K562 (cell line): Measurements from ENCODE around the gene TRMT44.

ENCODE experiments used
- CBX5 ChIP-seq: IDR thresholded peaks from 2 replicates; pipeline ENCODE4 v1.6.1; 2014; ENCODE audit warnings: low read depth, borderline replicate concordance
- CEBPB ChIP-seq: fragments of 450-650 bp; IDR thresholded peaks from 2 replicates; pipeline ENCODE4 v1.6.1; 2016; ENCODE audit warnings: missing genetic modification characterization, missing compliant biosample characterization
- KDM5B ChIP-seq: fragments of 200-600 bp; sonication (generic); IDR thresholded peaks from 2 replicates; pipeline ENCODE4 v1.6.1; 2012; ENCODE audit warnings: low read depth, mild to moderate bottlenecking, moderate library complexity, low read length, control low read depth, inconsistent platforms; ENCODE audit not compliant: insufficient replicate concordance
- LARP7 ChIP-seq: fragments of 450-650 bp; IDR thresholded peaks from 2 replicates; pipeline ENCODE4 v1.6.1; 2016
- MXI1 ChIP-seq: IDR thresholded peaks from 2 replicates; pipeline ENCODE4 v1.6.1; 2011; ENCODE audit warnings: low read depth, mild to moderate bottlenecking, improper control_type of control experiment, low read length
- NR2C2 ChIP-seq, 2 experiments: fragments of 200-800 bp in 1 of 2; sonication (Bioruptor generic) in 1 of 2; sonication (generic) in 1 of 2; formaldehyde crosslinking in 1 of 2; IDR thresholded peaks; 2 replicates each; pipeline versions ENCODE4 v1.6.1 to v1.8.0; 2016 to 2022; ENCODE audit warnings: mild to moderate bottlenecking in 1 of 2, missing compliant biosample characterization in 1 of 2, missing genetic modification characterization in 1 of 2, missing genetic modification reagents in 1 of 2
- RNF2 ChIP-seq: sonication (generic); IDR thresholded peaks from 2 replicates; pipeline ENCODE4 v1.6.1; 2016
- SIRT6 ChIP-seq: IDR thresholded peaks from one replicate; pipeline ENCODE4 v1.6.1; 2012; ENCODE audit warnings: low read depth, mild to moderate bottlenecking, control low read depth, inconsistent platforms, low read length, moderate library complexity
- TRIM24 ChIP-seq, 2 experiments: fragments of 450-650 bp; IDR thresholded peaks; 2 replicates each; pipeline ENCODE4 v1.6.1; 2016
- YY1 ChIP-seq, 3 experiments: IDR thresholded peaks; 2 replicates each; pipeline ENCODE4 v1.6.1; 2011; ENCODE audit warnings: low read length in 2 of 3, mild to moderate bottlenecking in 2 of 3, moderate library complexity in 2 of 3, borderline replicate concordance in 1 of 3, control low read depth in 1 of 3, low read depth in 1 of 3; ENCODE audit not compliant: insufficient read depth in 3 of 3, insufficient replicate concordance in 2 of 3, control insufficient read depth in 1 of 3, insufficient read length in 1 of 3; ENCODE audit errors: extremely low read depth in 1 of 3
- ZNF175 ChIP-seq: fragments of 200-800 bp; sonication (Bioruptor generic); IDR thresholded peaks from 2 replicates; pipeline ENCODE4 v1.6.1; 2016; ENCODE audit warnings: low read depth, mild to moderate bottlenecking, missing genetic modification characterization, missing compliant biosample characterization
- TF ChIP-seq, protein P1 (sequence below), 2 experiments: fragments of 450-650 bp; IDR thresholded peaks; 2 replicates each; pipeline ENCODE4 v1.6.1; 2016; ENCODE audit warnings: mild to moderate bottlenecking in 2 of 2, borderline replicate concordance in 1 of 2, low read depth in 1 of 2, moderate library complexity in 1 of 2
- TF ChIP-seq, protein P2 (sequence below), 3 experiments: IDR thresholded peaks in 2 of 3; conservative IDR thresholded peaks in 1 of 3; 2 replicates each; pipeline ENCODE4 v1.5.1; 2011 to 2012; ENCODE audit warnings: low read length in 3 of 3, mild to moderate bottlenecking in 3 of 3, control low read depth in 2 of 3, improper control_type of control experiment in 1 of 3, inconsistent platforms in 1 of 3, low read depth in 1 of 3, mixed read lengths in 1 of 3, moderate library complexity in 1 of 3; ENCODE audit not compliant: insufficient read depth in 2 of 3

DNA sequence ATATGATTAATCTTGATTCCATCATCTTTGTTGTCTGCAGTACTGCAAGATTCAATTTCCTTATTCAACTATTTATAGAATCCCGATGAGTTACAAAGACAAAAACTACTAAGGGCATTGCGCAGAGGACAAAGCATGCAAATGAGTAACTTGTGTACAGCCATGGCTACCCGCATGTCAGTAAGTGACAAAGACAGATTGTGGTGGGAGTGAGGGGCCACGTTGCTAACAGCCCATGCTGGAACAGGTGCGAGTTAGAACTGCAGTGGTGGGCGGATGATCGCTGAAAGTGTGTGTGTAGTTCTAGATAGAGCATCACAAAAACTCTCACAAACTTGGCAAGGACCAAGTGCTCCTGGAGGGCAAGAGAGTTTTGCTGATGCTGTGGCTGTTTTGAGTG is 49.5 kb upstream of the TRMT44 start:
- TF ChIP-seq, protein P1, sequence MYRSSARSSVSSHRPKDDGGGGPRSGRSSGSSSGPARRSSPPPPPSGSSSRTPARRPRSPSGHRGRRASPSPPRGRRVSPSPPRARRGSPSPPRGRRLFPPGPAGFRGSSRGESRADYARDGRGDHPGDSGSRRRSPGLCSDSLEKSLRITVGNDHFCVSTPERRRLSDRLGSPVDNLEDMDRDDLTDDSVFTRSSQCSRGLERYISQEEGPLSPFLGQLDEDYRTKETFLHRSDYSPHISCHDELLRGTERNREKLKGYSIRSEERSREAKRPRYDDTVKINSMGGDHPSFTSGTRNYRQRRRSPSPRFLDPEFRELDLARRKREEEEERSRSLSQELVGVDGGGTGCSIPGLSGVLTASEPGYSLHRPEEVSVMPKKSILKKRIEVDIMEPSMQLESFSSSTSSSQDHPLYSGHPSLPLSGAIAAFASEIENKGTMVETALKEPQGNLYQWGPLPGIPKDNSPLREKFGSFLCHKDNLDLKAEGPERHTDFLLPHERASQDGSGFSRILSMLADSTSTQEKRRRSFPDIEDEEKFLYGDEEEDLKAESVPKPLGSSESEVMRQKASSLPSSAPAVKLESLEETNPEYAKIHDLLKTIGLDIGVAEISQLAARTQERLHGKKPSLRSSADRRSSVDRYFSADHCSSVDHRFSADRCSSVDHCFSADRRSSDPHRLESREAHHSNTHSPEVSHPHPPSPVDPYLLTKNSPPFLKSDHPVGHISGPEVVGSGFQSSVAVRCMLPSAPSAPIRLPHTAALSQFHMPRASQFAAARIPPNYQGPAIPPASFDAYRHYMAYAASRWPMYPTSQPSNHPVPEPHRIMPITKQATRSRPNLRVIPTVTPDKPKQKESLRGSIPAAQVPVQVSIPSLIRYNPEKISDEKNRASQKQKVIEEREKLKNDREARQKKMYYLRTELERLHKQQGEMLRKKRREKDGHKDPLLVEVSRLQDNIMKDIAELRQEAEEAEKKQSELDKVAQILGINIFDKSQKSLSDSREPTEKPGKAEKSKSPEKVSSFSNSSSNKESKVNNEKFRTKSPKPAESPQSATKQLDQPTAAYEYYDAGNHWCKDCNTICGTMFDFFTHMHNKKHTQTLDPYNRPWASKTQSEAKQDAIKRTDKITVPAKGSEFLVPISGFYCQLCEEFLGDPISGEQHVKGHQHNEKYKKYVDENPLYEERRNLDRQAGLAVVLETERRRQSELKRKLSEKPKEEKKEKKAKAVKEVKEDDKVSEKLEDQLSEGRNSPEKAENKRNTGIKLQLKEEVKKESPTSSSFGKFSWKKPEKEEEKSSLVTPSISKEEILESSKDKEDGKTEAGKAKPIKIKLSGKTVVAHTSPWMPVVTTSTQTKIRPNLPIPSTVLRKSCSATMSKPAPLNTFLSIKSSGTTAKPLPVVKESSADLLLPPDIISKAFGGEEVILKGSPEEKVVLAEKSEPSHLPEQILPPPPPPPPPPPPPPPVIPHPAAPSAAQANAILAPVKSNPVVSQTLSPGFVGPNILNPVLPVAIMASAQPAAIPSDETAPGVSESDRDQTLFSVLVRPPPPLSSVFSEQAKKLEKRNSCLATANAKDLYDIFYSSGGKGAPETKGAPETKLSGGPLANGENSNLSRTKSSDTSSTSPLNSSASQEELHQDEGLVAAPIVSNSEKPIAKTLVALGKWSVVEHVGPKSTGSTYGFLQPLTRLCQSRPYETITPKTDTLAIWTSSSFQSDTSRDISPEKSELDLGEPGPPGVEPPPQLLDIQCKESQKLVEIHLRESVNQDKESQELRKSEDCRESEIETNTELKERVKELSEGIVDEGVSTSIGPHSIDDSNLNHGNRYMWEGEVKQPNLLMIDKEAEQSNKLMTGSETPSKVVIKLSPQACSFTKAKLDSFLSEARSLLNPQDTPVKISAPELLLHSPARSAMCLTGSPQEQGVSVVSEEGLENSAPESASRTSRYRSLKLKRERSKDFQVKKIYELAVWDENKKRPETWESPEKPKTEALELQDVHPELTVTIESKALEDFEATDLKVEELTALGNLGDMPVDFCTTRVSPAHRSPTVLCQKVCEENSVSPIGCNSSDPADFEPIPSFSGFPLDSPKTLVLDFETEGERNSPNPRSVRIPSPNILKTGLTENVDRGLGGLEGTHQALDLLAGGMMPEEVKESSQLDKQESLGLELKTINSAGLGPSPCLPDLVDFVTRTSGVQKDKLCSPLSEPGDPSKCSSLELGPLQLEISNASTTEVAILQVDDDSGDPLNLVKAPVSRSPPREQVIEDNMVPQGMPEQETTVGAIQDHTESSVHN (IDR thresholded peaks at IDR 0.05; ENCODE audit: borderline replicate concordance in 1 of 2, low read depth in 1 of 2): no peak
- no peak for TF ChIP-seq YY1 (IDR thresholded peaks at IDR 0.05; ENCODE audit: borderline replicate concordance in 1 of 3, control insufficient read depth in 1 of 3, extremely low read depth in 1 of 3, insufficient read depth in 3 of 3, insufficient read length in 1 of 3, insufficient replicate concordance in 2 of 3, low read depth in 1 of 3, low read length in 2 of 3)
- TF ChIP-seq TRIM24 (IDR thresholded peaks at IDR 0.05): no peak
- TF ChIP-seq CBX5: no peak
- TF ChIP-seq KDM5B: no peak
- TF ChIP-seq SIRT6: no peak
- no peak for TF ChIP-seq RNF2
- TF ChIP-seq MXI1: no peak
- TF ChIP-seq NR2C2 (CRISPR knock-in tag; IDR thresholded peaks at IDR 0.05): no peak
- no peak for TF ChIP-seq NR2C2 (tag; IDR thresholded peaks at IDR 0.05)
- no peak for TF ChIP-seq LARP7
- TF ChIP-seq, protein P2, sequence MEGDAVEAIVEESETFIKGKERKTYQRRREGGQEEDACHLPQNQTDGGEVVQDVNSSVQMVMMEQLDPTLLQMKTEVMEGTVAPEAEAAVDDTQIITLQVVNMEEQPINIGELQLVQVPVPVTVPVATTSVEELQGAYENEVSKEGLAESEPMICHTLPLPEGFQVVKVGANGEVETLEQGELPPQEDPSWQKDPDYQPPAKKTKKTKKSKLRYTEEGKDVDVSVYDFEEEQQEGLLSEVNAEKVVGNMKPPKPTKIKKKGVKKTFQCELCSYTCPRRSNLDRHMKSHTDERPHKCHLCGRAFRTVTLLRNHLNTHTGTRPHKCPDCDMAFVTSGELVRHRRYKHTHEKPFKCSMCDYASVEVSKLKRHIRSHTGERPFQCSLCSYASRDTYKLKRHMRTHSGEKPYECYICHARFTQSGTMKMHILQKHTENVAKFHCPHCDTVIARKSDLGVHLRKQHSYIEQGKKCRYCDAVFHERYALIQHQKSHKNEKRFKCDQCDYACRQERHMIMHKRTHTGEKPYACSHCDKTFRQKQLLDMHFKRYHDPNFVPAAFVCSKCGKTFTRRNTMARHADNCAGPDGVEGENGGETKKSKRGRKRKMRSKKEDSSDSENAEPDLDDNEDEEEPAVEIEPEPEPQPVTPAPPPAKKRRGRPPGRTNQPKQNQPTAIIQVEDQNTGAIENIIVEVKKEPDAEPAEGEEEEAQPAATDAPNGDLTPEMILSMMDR (IDR thresholded peaks at IDR 0.05 in 2 of 3, conservative IDR thresholded peaks at IDR 0.05 in 1 of 3; ENCODE audit: insufficient read depth in 2 of 3, low read depth in 1 of 3, low read length in 3 of 3): no peak
- no peak for TF ChIP-seq CEBPB (tag)
- TF ChIP-seq ZNF175 (CRISPR knock-in tag): no peak
